HG02678 (cell line): ENCODE results near the gene SMIM17.
"Not testable (repeated sequence)": the region's sequence is repeated elsewhere in the genome, so short reads cannot be mapped to it uniquely, and the experiment has no call there.

Experiments
- ATAC-seq: cut with Tn5 transposase; IDR thresholded peaks from one replicate; pipeline ENCODE4 v1.9.1; 2021; ENCODE audit warnings: mild to moderate bottlenecking, moderate library complexity; ENCODE audit not compliant: unreplicated experiment

Gene SMIM17

DNA sequence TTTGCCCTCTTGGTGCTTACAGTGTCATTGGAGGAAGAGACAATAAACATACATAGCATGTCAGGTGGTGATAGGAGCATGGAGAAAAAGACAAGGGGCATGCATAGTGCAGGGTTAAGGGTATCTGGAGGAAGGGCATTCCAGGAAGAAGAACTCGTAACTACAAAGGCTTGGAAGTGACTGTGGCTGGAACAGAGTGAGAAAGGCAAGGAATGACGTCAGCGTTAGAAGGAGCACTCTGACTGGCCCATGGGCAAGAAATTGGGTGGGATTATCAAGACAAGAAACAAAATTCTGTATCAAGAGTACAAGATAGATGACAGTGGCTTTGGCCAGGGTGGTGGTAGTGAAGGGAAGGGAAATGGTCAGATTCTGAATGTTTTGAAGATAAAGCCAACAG lies 11.2 kb downstream of the SMIM17 start:
- no peak for ATAC-seq

DNA sequence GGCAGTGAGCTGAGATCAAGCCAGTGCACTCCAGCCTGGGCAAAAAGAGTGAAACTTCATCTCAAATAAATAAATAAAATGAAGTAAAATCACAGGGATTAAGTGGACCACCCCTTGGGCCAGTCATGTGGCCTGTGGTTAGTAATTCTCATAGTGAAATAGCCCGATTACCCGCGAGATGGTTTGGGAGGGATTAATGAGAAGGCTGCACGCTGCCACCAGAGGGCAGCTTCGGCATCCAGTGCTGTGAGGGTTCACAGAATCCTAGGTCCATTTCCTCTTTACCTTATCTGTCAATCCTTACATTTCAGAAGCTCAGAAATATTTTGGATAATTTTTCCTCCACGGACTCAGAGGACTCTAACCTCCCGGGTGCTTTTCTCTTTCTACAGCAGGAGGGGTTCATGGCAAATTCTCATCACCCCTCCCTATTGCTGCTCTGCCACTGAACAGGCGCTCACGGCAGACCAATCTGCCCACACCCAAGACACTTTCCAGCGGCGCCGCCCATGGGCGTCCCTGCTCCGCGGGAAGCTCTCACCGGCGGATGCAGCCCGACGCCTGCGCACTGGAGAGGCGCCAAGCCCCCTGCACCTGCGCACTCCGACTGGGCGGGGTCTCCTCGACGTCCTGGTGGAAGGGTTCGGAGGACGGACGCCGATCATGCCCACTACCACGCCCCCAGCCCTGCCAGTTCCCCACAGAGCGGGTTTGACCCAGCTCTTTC lies 17.6 kb downstream of the SMIM17 start:
- no peak for ATAC-seq

DNA sequence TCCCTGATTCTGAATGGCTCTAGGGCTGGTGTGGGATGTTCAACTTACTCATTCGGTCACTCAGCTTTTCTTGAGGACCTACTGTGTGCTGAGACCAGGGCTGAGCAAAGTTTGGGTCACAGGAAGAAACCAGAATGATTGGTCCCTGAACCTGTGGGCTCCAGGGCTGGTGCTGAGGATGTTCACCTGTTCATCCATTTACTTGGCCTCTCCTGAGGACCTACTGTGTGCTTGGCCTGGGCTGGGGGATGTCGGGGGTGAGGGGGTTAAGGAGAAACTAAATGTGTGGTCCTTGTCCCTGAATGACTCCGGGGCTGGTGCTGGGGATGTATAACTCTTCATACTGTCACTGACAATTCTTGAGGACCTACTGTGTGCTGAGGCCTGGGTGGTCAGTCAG lies 18.3 kb downstream of the SMIM17 start:
- ATAC-seq = no peak

DNA sequence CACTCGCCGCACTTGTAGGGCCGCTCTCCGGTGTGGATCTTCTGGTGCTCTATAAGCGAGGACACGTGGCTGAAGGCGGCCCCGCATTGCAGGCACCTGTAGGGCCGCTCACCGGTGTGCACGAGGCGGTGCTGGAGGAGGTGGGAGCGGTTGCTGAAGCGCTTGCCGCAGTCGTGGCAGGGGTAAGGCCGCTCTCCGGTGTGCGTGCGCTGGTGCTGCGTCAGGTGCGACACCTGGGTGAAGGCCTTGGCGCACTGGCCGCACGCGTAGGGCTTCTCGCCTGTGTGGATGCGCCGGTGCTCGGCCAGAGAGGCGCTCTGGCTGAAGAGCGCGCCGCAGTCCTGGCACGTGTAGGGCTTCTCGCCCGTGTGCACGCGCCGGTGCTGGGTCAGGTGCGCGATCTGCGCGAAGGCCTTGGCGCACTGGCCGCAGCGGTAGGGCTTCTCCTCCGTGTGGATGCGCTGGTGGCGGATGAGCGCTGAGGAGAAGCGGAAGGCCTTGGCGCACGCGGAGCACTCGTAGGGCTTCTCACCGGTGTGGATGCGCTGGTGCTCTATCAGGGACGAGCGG lies 21.1 kb downstream of the SMIM17 start:
- no peak for ATAC-seq

DNA sequence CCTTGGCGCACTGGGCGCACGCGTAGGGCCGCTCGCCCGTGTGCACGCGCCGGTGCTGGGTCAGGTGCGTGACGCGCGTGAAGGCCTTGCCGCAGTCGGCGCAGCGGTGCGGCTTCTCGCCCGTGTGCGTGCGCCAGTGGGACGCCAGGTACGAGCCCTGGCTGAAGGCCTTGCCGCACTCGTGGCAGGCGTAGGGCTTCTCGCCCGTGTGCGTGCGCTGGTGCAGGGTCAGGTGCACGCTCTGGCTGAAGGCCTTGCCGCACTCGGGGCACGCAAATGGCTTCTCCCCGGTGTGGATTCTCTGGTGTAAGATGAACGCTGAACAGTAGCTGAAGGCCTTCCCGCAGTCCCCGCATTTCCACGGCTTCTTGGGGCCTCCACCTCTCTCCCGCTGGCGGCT lies 21.6 kb downstream of the SMIM17 start:
- no peak for ATAC-seq

DNA sequence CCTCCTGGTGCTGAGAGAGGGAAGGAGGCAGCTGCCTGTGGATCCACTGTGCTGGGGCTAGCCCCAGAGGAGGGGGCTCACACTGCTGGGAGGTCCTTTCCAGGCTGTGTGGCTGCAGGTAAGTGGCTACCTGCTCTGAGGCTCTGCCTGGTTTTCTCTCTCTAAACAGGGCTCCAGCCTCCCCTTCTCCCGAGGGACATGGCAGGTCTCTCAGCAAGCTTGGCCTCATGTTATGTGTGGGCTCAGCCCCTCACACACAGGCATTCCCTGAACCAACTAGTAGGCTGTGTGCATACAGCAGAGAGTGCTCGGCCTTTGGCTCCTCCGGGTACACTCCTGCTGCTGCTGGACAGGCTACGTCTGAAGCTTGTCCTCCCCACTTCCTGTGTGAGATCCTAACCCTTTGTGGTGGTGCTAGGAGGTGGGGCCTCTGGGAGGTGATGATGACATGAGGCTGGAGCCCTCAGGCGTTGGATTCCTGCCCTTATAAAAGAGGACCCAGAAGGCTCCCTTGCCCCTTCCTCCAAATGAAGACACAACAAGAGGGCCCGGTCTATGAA lies 24.4 kb downstream of the SMIM17 start:
- no peak for ATAC-seq

DNA sequence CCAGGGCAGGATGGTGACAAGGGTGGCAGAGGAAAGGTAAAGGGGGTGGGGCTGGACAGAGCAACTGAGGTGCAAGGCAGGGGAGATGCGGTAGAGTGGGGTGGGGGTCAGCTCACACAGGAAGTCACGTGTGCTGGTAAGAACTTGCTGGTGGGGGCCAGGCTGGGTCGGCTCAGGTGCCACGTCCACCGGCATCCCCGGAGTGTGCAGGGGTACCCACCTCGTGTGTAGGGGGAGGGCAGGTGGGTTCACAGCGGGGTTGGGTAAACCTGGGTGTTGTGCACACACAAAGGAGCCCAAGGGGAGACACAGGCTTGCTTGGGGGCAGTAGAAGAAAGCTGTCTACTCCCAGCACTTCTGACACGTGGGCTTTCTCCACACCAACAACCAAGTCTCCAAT lies 25.7 kb downstream of the SMIM17 start:
- no peak for ATAC-seq

DNA sequence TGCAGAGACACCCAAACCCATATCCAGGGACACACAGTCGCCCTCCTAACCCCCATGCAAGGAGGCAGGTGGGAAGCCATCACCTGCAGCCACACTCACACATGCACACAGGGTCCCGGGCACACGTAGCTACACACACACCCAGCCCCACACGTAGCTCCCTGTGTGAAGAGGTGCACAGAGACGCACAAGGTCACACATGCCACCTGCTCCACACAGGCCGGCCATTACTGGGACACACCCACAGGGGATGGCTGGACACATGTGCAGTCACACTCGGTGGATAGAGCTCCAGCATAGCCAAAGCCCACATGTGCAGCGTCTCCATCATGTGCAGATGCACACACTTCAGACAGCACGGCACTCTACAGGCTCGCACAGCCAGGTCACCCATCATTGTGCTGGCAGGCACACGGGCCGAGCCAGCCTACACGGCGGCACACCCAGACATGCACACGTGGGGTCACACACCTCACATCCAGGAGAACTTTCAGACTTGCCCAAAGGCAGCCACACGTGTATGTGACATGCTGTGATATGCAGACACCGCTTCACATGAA lies 27.5 kb downstream of the SMIM17 start:
- ATAC-seq = no peak

DNA sequence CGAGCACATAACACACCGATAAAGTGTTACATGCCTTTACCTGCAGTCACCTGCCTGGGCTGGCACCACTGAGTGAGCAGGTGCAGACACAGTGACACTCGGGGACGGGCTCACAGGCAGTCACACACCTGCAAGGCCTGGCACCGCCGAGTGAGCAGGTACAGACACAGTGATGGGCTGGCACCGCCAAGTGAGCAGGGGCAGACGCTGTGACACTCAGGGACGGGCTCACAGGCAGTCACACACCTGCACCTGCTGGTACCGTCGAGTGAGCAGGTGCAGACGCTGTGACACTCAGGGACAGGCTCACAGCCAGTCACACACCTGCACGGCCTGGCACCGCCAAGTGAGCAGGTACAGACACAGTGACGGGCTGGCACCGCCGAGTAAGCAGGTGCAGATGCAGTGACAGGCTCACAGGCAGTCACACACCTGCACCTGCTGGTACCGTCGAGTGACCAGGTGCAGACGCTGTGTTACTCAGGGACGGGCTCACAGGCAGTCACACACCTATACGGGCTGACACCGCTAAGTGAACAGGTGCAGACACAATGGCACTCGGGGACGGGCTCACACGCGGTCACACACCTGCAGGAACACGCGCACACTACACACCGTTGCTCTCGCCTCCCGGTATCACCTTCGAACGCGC lies 28.1 kb downstream of the SMIM17 start:
- ATAC-seq = no peak

DNA sequence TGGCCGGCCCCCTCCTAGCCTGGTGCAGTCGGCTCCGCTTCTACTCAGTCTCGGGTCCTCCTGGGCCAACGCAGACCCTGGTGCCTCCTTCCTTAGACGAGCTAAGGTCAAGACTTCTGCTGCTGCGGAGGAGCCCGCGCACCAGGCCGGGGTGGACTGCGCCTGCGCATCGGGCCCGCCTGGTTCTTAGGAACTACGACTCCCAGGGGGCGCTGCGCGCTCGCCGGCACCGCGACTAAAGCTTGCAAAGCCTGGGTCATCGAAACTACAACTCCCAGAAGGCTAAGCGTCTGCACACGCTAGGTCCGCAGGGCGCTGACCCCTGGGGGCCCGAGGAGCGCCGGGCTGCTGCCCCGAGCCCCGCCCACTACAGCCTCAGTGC lies 28.6 kb downstream of the SMIM17 start, which contains the start of gene ZNF835:
Gene ZNF835 (minus strand): TSS at position 145 of the 382 bp plus-strand sequence. CDS start 6,559 bp downstream, outside the sequence.
- ATAC-seq = no peak

DNA sequence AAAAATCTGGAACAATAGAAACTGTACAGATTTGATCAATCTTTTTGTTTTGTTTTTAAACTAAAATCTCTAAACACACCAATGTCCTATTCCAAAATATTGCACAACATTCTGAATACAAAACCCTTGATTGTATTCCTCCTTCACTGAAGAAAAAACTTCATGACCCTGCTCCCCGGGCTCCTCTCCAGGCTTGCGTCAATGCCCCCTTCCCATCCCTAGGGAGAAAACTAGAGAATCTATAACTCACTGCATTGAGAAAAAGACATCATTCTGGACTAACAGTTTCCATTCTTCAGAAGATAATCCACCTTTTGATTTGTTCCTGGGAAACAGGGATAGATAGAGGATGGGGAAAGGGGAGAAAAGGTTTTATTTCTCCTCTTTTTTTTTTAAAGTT lies 29.7 kb downstream of the SMIM17 start:
- not testable (repeated sequence) for ATAC-seq

DNA sequence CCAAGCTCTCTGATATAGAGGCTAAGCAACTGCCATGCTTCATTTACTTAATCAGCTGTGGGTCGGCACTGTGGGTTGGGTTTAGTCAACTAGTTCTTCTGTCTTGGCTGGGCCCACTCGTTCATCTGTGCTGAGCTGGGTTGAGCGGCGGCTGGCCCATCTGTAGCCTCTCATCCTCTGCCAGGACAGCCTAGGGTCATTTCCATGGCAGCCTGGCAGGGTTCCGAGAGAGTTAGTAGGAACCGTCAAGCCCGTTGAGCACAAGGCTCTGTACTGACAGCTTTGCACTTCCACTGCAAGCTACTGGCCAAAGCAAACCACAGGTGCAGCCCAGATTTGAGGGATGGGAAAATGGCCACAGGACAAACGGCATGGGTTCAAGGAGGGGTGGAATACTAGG lies 35.2 kb downstream of the SMIM17 start:
- no peak for ATAC-seq

DNA sequence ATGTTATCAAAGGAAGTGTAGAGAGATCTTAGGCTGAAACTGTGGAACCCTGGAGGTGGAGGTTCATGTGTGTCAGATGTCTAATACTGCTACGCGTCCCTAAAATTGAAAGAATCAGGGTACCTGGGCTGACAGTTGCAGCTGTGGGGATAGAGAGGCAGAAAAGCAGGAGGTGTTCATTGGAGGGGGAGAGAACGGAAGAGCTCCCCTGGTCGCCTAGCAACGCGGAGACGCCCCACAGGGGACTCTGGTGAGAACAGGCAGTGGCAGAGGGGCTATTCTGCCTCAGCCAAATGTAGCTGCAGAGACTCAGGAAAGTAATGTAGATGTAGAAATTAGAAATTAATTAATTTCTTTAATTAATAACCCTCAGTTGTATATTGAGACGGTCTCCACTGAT lies 38.7 kb downstream of the SMIM17 start:
- no peak for ATAC-seq

DNA sequence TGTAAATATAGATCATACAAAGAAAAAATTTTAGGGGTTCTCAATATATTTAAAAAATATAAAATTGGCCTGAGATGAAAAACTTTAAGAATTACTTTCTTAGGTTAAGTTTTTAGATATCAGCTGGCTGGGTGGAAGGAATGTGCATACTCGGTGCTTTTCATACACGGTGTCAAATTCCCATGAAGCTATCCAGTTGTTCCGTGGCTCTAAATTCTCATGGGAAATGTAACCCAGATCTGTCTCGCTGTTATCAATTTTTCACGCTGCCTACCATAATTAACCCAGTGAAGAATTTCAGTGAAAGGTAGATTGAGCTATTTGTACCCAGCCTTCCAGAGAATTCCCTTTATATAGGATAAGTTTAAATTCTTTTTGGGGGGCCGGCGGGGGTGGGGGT lies 40.2 kb downstream of the SMIM17 start:
- ATAC-seq = no peak

DNA sequence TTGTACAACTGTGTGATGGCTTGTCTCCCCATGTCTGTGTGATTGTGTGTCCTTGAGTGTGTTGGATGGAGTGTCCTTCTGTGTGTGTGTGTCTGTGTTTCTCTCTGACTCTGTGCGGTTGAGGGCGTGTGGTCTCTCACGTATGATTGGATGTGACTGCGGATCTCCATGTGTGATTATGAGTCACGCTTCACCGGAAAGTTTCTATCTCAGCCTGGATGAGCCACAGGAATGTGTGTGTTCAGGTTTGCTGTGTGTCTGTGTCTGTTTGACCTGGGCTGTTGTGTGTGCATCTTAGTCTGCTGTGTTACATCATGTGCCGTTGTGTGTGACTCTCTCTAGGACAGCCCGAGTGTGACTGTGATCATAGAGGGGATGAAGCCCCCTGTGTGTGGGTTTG lies 44.1 kb downstream of the SMIM17 start:
- ATAC-seq = no peak

DNA sequence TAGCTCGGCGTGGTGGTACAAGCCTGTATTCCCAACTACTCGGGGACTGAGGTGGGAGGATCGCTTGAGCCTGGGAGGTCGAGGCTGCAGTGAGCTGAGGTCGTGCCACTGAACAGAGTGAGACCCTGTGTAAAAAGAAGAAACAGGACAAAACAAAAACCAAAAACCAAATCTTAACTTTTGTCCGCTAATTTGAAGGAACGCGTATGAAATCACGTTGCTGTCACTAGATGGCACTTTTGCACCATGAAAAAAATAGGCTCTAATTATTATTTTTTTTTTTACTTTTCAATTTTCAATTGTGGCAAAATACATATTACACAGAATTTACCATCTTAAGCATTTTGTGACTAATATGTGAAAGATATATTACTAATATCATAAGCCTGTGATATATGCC lies 46.2 kb downstream of the SMIM17 start:
- no peak for ATAC-seq

DNA sequence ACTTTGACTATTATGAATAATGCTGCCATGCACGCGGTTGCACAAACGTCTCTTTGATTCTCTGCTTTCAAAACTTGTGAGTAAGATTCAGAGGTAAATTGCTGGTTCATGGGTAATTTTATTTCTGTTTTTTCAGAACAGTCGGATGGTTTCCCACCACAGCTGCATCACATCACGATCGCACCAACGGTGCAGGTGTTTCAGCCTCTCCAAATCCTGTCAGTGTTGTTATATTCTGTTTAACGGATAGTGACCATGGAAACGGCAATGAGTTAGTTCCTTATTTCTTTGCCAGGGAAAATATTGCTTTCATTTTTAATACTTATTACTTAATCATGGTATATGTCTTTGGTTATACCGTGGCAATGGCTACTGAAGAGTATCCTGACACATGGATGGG lies 47.7 kb downstream of the SMIM17 start:
- ATAC-seq = no peak

DNA sequence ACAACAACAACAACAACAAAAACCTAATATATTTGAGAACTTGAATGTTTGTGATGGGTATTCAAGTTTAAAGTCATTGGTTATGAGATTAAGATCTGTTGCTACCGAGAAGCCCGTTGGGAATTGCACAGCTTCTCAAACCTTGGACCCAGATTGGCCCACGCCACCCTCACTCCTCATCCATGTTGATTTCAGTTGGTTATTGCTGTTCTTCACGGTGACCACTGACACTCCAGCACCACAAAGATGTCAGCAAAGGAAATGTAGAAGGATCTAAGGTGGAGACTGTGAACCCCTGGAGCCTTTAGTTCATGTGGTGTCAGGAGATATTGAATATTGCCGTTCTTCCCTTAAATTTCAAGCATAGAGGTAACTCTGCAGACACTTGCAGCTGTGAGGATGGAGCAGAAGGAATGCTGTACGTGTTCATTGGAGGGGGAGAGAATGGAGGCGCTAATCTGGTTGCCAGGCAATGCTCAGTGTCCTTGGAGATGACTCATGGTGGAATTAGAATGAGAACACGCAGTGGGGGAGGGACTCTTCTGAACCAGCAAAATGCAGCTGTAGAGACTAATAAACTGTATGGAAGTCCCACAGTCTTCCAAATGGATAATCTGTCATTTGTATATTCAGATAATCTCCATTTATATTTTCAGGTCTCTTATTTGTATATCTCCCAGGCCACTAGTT lies 49.4 kb downstream of the SMIM17 start:
- ATAC-seq = no peak

DNA sequence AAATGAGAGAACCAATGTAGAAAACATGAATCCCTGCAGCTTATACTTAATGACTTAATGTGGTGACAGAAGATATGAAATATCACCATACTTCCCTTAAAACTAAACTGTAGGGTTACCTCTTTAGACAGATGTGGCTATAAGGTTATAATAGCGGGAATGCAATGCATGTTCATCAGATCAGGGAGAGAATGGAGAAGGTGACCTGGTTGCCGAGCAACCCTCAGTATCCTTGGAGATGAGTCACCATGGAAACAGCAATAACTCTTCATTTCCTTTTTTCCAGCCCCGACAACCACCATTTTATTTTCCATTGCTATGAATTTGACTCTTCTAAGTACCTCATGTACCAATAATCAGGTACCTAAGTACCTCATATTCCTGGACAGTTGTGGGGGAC lies 56.6 kb downstream of the SMIM17 start:
- ATAC-seq = no peak

DNA sequence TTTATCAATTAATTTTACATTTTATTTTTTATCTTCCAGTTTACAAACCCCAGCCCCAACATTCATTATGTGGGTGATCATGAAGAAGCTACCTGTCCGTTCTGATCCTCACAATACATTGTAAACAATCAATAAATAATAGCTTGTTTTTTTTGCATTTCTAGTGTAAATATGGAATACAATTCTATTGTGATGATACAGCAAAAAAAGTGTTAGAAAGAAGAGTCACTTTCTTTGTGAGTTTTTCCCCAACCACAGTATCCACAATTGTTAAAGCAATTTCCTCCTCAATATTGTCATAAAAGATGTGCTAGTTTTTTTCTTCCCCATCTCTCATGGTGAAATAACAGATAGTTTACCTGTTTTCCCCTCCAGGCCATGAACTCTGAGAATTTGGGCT lies 58.9 kb downstream of the SMIM17 start:
- ATAC-seq = no peak

DNA sequence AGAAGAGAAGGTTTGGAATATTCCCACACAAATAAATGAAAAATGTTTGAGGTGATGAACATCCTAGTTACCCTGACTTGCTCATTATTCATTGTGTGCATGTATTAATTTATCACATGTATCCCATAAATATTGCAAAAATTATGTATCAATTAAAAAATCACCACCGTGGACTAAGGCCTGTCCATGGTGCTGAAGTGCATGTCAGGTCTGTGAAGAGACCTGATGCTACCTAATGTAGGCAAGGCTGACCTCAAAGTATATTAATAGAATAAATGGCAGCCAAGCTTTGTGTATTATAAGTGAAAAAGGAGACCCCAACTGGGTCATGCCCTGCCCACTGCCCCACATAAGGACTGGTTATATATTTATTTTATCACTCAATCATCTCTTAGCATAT lies 63.0 kb downstream of the SMIM17 start:
- no peak for ATAC-seq
